Prostate gland (tissue), 2 donors: Measurements from ENCODE around the gene OTULIN. TPM values are rescaled to one million over a fixed set of nuclear protein-coding genes. Genes with fewer than 3 reads are reported as not detected.

ENCODE experiments used
- DNase-seq: peaks from one replicate; pipeline ENCODE4 v3.0.0-alpha.2; 2019; ENCODE audit warnings: low spot score
- H3K27ac ChIP-seq, 2 donors: fragments of 200-600 bp; sonication (generic); 2 replicates each; pipeline ENCODE4 v1.5.1; 2017 to 2019
- H3K27me3 ChIP-seq: fragments of 200-600 bp; sonication (generic); replicated peaks from 2 replicates; pipeline ENCODE4 v1.5.1; 2019; ENCODE audit not compliant: insufficient read depth
- H3K36me3 ChIP-seq, 2 donors: fragments of 200-600 bp; sonication (generic); 1 replicate in 1 of 2; 2 replicates in 1 of 2; pipeline versions ENCODE4 v1.5.1 to v1.8.1; 2017 to 2019
- H3K4me1 ChIP-seq: fragments of 200-600 bp; sonication (generic); replicated peaks from 2 replicates; pipeline ENCODE4 v1.5.1; 2019
- H3K4me3 ChIP-seq, 2 donors: fragments of 200-600 bp; sonication (generic); 2 replicates each; pipeline ENCODE4 v1.5.1; 2017 to 2019
- H3K9me3 ChIP-seq: fragments of 200-600 bp; sonication (generic); 2 replicates; pipeline ENCODE4 v1.5.1; 2017
- CTCF ChIP-seq, 4 experiments: fragments of 200-600 bp in 2 of 4; fragments of 450-650 bp in 2 of 4; sonication (generic) in 2 of 4; IDR thresholded peaks; 1 replicate in 3 of 4; 2 replicates in 1 of 4; pipeline ENCODE4 v1.5.1; 2016 to 2019; ENCODE audit warnings: antibody characterized with exemption in 4 of 4, mild to moderate bottlenecking in 2 of 4, moderate library complexity in 2 of 4
- POLR2A ChIP-seq: fragments of 450-650 bp; IDR thresholded peaks from one replicate; pipeline ENCODE4 v1.6.1; 2016; ENCODE audit warnings: antibody characterized with exemption, mild to moderate bottlenecking
- POLR2AphosphoS5 ChIP-seq: sonication (generic); formaldehyde crosslinking; IDR thresholded peaks from one replicate; pipeline ENCODE4 v1.6.1; 2017; ENCODE audit warnings: antibody characterized with exemption
- WGBS: methylation state at CpG from one replicate; pipeline ENCODE4 v1.1.5; 2018; 5-methylcytosine and 5-hydroxymethylcytosine counted together
- intact Hi-C: fragments of 100-400 bp; cut with DNase I; formaldehyde crosslinking; loops from one replicate; pipeline ENCODE4 v1.14.2; 2022
- total RNA-seq, 2 donors: library from RNA; depleted of rRNA; stranded (reverse); fragments of >200 nt; gene quantifications; one replicate each; pipeline ENCODE4 v1.1.0, GENCODE V29; 2016

OTULIN gene
- total RNA-seq, 2 donors from 2014 or later = 35.5 to 51.8 TPM

- no peak overlapping the region for H3K4me3 ChIP-seq
- no peaks in the 10 kb centered on the region for H3K36me3 ChIP-seq
- intact Hi-C loops = no loop called here
- no peaks in the 10 kb centered on the region for H3K9me3 ChIP-seq
- H3K4me1 ChIP-seq = peaks cover 14% of the 10 kb centered on the region
- H3K27me3 ChIP-seq = no peaks in the 10 kb centered on the region
- no peak for DNase-seq
- H3K27ac ChIP-seq = peak overlapping the region; percentile 38 to 68
- WGBS = 60% methylated on average over 8 of the region's 8 CpGs
- TF ChIP-seq POLR2A = no peak
- TF ChIP-seq POLR2AphosphoS5 = no peak
- no peak for TF ChIP-seq CTCF (IDR thresholded peaks at IDR 0.05)
Observed at GRCh38 chr5:14674983-14675854, 10.7 kb downstream of the OTULIN start.

- WGBS = 66% methylated on average over 6 of the region's 6 CpGs
- Histone ChIP-seq H3K4me3 (no peak overlapping the region), H3K27me3 (no peaks in the 10 kb centered on the region), H3K27ac (peak overlapping the region; percentile 38 to 68), H3K36me3 (no peaks in the 10 kb centered on the region), H3K4me1 (peaks cover 12% of the 10 kb centered on the region), H3K9me3 (no peaks in the 10 kb centered on the region)
- TF ChIP-seq POLR2A (no peak), CTCF (IDR thresholded peaks at IDR 0.05) (no peak), POLR2AphosphoS5 (no peak)
- DNase-seq = no peak
- intact Hi-C loops = no loop called here
Observed at GRCh38 chr5:14675865-14676300, 11.4 kb downstream of the OTULIN start.

GRCh38 chr5:14676320-14676719, 11.8 kb downstream of the OTULIN start:
- H3K9me3 ChIP-seq = no peaks in the 10 kb centered on the region
- TF ChIP-seq POLR2AphosphoS5 (no peak), CTCF (IDR thresholded peaks at IDR 0.05) (no peak), POLR2A (no peak)
- intact Hi-C loops = no loop called here
- H3K27ac ChIP-seq = peak overlapping the region; percentile 38 to 68
- peaks cover 9% of the 10 kb centered on the region for H3K4me1 ChIP-seq
- 77% methylated on average over 3 of the region's 3 CpGs for WGBS
- DNase-seq = no peak
- no peaks in the 10 kb centered on the region for H3K36me3 ChIP-seq
- H3K27me3 ChIP-seq = no peaks in the 10 kb centered on the region
- H3K4me3 ChIP-seq = no peak overlapping the region

GRCh38 chr5:14678773-14679334, 14.3 kb downstream of the OTULIN start:
- DNase-seq = no peak
- WGBS = 79% methylated on average over 5 of the region's 5 CpGs
- Histone ChIP-seq H3K27ac (peak overlapping the region in 1 of 2 donors; percentile 9), H3K36me3 (no peaks in the 10 kb centered on the region), H3K27me3 (no peaks in the 10 kb centered on the region), H3K4me1 (peaks cover 12% of the 10 kb centered on the region), H3K4me3 (no peak overlapping the region), H3K9me3 (no peaks in the 10 kb centered on the region)
- no peak for TF ChIP-seq POLR2AphosphoS5
- TF ChIP-seq POLR2A = no peak
- TF ChIP-seq CTCF (IDR thresholded peaks at IDR 0.05) = no peak
- intact Hi-C loops = no loop called here
